Measurements from ENCODE around the gene ELP6.
"Not testable (repeated sequence)": the region's sequence is repeated elsewhere in the genome, so short reads cannot be mapped to it uniquely, and the experiment has no call there.

Gene ELP6

GRCh38 chr3:47487265-47487664 lies 26.2 kb downstream of the ELP6 start:
- TF ChIP-seq CTCF (IDR thresholded peaks at IDR 0.05; ENCODE audit: unreplicated experiment in 3 of 3): no peak
- Mint-ChIP-seq H3K4me3 (no peak overlapping the region), H3K9me3 (no peaks in the 10 kb centered on the region), H3K27me3 (ENCODE audit: low read depth) (no peaks in the 10 kb centered on the region), H3K36me3 (ENCODE audit: low read depth) (peaks cover 21% of the 10 kb centered on the region), H3K27ac (no peak overlapping the region), H3K4me1 (peaks cover 3% of the 10 kb centered on the region)

GRCh38 chr3:47485812-47486211 lies 27.7 kb downstream of the ELP6 start:
- Mint-ChIP-seq H3K36me3 (ENCODE audit: low read depth) (peaks cover 17% of the 10 kb centered on the region), H3K27ac (no peak overlapping the region), H3K27me3 (ENCODE audit: low read depth) (peaks cover 1% of the 10 kb centered on the region), H3K9me3 (no peaks in the 10 kb centered on the region), H3K4me3 (no peak overlapping the region), H3K4me1 (peaks cover 12% of the 10 kb centered on the region)
- no peak for TF ChIP-seq CTCF (IDR thresholded peaks at IDR 0.05; ENCODE audit: unreplicated experiment in 3 of 3)

- no peak overlapping the region for H3K4me3 Mint-ChIP-seq
- H3K4me1 Mint-ChIP-seq: peaks cover 12% of the 10 kb centered on the region
- peaks cover 13% of the 10 kb centered on the region for H3K36me3 Mint-ChIP-seq (ENCODE audit: low read depth)
- H3K9me3 Mint-ChIP-seq: no peaks in the 10 kb centered on the region
- peaks cover 4% of the 10 kb centered on the region for H3K27me3 Mint-ChIP-seq (ENCODE audit: low read depth)
- peak overlapping the region; percentile 11 to 56 (median 51) for H3K27ac Mint-ChIP-seq
- no peak for TF ChIP-seq CTCF (IDR thresholded peaks at IDR 0.05; ENCODE audit: unreplicated experiment in 3 of 3)
Measured at GRCh38 chr3:47482366-47482765, 31.1 kb downstream of the ELP6 start.

- not testable (repeated sequence) for H3K9me3 Mint-ChIP-seq; H3K4me3 Mint-ChIP-seq; H3K36me3 Mint-ChIP-seq (ENCODE audit: low read depth); H3K27me3 Mint-ChIP-seq (ENCODE audit: low read depth)
- Mint-ChIP-seq H3K4me1 (peaks cover 12% of the 10 kb centered on the region), H3K27ac (peak overlapping the region; percentile 9 to 56 (median 51))
Measured at GRCh38 chr3:47481763-47482162, 31.7 kb downstream of the ELP6 start.

- not testable (repeated sequence) for H3K27ac Mint-ChIP-seq, H3K4me3 Mint-ChIP-seq, H3K9me3 Mint-ChIP-seq
Measured at GRCh38 chr3:47480267-47480666, 33.2 kb downstream of the ELP6 start.

GRCh38 chr3:47479826-47480160 lies 33.7 kb downstream of the ELP6 start:
- Mint-ChIP-seq H3K36me3 (ENCODE audit: low read depth) (no peaks in the 10 kb centered on the region), H3K4me1 (peaks cover 17% of the 10 kb centered on the region), H3K4me3 (no peak overlapping the region), H3K27me3 (ENCODE audit: low read depth) (peaks cover 4% of the 10 kb centered on the region), H3K27ac (no peak overlapping the region), H3K9me3 (no peaks in the 10 kb centered on the region)
- no peak for TF ChIP-seq CTCF (IDR thresholded peaks at IDR 0.05; ENCODE audit: unreplicated experiment in 3 of 3)

More at GRCh38 chr3:47480267-47480666, 33.2 kb downstream of the ELP6 start:
- not testable (repeated sequence) for H3K27me3 Mint-ChIP-seq (ENCODE audit: low read depth); H3K36me3 Mint-ChIP-seq (ENCODE audit: low read depth)
- H3K4me1 Mint-ChIP-seq: peaks cover 13% of the 10 kb centered on the region

- Mint-ChIP-seq H3K36me3 (ENCODE audit: low read depth) (no peaks in the 10 kb centered on the region), H3K9me3 (no peaks in the 10 kb centered on the region), H3K4me1 (peaks cover 26% of the 10 kb centered on the region), H3K27me3 (ENCODE audit: low read depth) (peaks cover 4% of the 10 kb centered on the region), H3K4me3 (peak overlapping the region; percentile 50 to 75 (median 66)), H3K27ac (peak overlapping the region in 2 of 3 experiments; percentile 14 to 60)
- no peak for TF ChIP-seq CTCF (IDR thresholded peaks at IDR 0.05; ENCODE audit: unreplicated experiment in 3 of 3)
Measured at GRCh38 chr3:47478022-47478421, 35.5 kb downstream of the ELP6 start.

Measured in nephron (organoid).